HL-60 (cell line): ENCODE results near the gene RNF145.

Source experiments
- GABPA ChIP-seq: IDR thresholded peaks from 2 replicates; pipeline ENCODE4 v1.6.1; 2012; ENCODE audit warnings: low read depth
- POLR2AphosphoS5 ChIP-seq: IDR thresholded peaks from 2 replicates; pipeline ENCODE4 v1.6.1; 2012; ENCODE audit warnings: low read depth
- SPI1 ChIP-seq: IDR thresholded peaks from 2 replicates; pipeline ENCODE4 v1.6.1; 2012; ENCODE audit warnings: low read depth, mild to moderate bottlenecking, borderline replicate concordance
- TF ChIP-seq, protein P1 (sequence below): IDR thresholded peaks from one replicate; pipeline ENCODE4 v1.5.1; 2011; ENCODE audit warnings: low read length, control low read depth, inconsistent platforms; ENCODE audit not compliant: insufficient read depth
- TF ChIP-seq, protein P2 (sequence below): IDR thresholded peaks from 2 replicates; pipeline ENCODE4 v1.6.1; 2012; ENCODE audit warnings: low read depth; ENCODE audit not compliant: insufficient replicate concordance

DNA sequence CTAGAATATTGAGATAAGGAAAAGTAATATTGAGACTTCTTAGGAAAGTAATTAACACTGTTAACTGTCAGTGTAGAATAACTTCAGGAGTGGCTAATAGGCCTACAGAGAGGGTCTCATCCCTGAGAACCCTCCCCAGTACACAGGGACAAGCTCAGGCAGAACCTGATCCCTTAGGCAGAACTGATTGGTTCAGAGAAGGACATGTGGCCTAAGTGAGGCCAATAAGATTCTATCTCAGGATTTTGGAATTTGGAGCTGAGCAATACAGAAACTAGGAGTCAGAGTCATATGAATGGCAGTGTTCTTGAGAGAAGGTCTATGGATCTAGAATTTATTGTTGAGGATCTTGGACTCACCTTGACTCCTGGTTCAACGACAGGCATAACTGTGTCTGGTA lies 42.8 kb upstream of the RNF145 start:
- TF ChIP-seq, protein P1, sequence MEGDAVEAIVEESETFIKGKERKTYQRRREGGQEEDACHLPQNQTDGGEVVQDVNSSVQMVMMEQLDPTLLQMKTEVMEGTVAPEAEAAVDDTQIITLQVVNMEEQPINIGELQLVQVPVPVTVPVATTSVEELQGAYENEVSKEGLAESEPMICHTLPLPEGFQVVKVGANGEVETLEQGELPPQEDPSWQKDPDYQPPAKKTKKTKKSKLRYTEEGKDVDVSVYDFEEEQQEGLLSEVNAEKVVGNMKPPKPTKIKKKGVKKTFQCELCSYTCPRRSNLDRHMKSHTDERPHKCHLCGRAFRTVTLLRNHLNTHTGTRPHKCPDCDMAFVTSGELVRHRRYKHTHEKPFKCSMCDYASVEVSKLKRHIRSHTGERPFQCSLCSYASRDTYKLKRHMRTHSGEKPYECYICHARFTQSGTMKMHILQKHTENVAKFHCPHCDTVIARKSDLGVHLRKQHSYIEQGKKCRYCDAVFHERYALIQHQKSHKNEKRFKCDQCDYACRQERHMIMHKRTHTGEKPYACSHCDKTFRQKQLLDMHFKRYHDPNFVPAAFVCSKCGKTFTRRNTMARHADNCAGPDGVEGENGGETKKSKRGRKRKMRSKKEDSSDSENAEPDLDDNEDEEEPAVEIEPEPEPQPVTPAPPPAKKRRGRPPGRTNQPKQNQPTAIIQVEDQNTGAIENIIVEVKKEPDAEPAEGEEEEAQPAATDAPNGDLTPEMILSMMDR, result no peak
- TF ChIP-seq SPI1 (no peak), POLR2AphosphoS5 (no peak), GABPA (no peak)
- TF ChIP-seq, protein P2, sequence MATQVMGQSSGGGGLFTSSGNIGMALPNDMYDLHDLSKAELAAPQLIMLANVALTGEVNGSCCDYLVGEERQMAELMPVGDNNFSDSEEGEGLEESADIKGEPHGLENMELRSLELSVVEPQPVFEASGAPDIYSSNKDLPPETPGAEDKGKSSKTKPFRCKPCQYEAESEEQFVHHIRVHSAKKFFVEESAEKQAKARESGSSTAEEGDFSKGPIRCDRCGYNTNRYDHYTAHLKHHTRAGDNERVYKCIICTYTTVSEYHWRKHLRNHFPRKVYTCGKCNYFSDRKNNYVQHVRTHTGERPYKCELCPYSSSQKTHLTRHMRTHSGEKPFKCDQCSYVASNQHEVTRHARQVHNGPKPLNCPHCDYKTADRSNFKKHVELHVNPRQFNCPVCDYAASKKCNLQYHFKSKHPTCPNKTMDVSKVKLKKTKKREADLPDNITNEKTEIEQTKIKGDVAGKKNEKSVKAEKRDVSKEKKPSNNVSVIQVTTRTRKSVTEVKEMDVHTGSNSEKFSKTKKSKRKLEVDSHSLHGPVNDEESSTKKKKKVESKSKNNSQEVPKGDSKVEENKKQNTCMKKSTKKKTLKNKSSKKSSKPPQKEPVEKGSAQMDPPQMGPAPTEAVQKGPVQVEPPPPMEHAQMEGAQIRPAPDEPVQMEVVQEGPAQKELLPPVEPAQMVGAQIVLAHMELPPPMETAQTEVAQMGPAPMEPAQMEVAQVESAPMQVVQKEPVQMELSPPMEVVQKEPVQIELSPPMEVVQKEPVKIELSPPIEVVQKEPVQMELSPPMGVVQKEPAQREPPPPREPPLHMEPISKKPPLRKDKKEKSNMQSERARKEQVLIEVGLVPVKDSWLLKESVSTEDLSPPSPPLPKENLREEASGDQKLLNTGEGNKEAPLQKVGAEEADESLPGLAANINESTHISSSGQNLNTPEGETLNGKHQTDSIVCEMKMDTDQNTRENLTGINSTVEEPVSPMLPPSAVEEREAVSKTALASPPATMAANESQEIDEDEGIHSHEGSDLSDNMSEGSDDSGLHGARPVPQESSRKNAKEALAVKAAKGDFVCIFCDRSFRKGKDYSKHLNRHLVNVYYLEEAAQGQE, result no peak
